ENCODE data around the gene CYS1. TPM values are rescaled to one million over a fixed set of nuclear protein-coding genes. Genes with fewer than 3 reads are reported as not detected.

Gene CYS1
- total RNA-seq, 1 donor from 2014 or later, result not detected

DNA sequence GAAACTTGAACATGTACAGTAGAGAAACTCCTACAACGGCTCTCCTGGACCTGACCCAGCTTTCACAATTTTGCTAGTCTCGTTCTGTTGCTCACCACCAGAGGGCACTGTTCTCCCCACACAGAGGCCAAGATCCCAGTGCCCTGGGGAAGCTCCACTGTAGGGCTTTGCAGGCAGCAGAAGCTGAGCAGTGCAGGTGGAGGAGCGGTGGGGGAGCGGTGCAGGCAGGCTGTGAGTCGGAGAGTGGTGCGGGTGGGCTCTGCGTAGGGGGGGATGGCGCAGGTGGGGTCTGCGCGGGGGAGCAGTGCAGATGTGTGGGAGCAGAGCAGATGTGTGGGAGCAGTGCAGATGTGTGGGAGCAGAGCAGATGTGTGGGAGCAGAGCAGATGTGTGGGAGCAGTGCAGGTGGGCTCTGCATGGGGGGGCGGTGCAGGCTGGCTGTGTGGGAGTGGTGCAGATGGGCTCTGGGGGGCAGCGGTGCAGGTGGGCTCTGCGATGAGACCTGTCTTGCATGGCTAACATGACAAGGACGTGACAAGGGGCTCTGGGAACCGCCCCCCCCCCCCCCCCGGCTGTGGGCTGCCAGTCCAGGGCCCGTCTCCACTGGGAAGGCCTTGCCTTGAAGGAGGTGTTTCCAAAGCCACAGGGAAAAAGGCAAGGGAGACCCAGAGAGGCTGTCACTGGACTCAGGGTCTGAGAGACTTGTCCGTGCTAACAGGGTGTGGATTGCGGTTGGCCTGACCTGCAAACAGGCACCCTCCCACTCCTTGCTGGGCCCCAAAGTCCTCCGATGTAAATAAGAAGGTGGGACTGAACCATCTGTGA, 7.3 kb downstream of the CYS1 start:
- peak; percentile 85 to 90 for DNase-seq (ENCODE audit: low read depth in 2 of 2)

GRCh38 chr2:10071595-10071994, 8.6 kb downstream of the CYS1 start:
- no peak for DNase-seq (ENCODE audit: low read depth in 2 of 2)

- DNase-seq (ENCODE audit: low read depth in 2 of 2), result no peak
Observed at GRCh38 chr2:10071176-10071575, 9.0 kb downstream of the CYS1 start.

- DNase-seq (ENCODE audit: low read depth in 2 of 2), result no peak
Observed at GRCh38 chr2:10067881-10068280, 12.3 kb downstream of the CYS1 start.

DNA sequence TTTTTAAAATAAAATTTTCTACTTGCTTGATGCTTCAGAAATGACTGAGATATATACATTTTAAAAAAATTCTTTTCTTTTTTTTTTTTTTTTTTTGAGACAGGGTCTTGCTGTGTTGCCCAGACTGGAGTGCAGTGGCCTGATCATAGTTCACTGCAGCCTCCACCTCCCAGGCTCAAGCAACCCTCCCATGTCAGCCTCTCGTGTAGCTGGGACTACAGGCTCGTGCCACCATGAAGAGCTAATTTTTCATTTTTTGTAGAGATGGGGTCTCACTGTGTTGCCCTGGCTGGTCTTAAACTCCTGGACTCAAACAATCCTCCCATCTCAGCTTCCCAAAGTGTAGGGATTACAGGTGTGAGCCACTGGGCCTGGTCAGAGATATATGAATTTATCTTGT, 12.9 kb downstream of the CYS1 start:
- no peak for DNase-seq (ENCODE audit: low read depth in 2 of 2)

- no peak for DNase-seq (ENCODE audit: low read depth in 2 of 2)
Observed at GRCh38 chr2:10065773-10066055, 14.5 kb downstream of the CYS1 start.

DNA sequence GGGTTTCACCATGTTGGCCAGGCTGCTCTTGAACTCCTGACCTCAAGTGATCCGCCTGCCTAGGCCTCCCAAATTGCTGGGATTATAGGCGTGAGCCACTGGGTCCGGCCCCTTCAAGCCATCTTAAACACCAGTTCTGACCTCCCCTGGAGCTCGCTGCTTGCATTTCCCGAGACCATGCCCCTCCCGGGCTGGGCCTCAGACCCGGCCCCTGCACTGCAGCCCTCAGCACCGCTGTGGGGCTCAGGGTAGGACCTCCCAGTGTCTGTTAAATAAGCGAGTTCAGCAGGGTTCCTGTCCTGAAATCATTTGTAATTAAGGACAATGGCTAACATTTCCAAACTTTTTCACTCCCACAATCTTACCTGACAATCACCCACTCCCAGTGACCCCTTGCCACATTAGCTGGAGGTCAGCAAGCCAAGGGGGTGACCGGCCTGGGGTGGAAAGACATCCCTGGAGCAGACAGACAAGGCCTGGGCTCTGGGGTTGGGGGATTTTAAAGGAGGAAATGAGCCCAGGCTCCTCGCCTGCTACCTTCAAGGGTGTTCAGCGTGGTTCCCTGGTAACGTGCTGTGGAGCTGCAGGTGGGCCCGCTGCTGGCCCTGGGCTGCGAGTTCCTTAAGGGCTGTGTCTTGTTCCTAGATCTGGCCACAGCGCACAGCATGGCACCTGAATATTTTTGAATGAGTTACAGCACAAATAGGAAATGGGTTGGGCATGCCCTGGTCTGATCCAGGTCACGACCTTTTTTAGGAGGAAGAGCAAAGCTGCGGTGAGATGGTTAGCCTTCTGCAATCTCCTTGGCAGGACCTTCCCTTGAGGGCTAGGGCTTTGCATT, 15.1 kb downstream of the CYS1 start:
- no peak for DNase-seq (ENCODE audit: low read depth in 2 of 2)

DNA sequence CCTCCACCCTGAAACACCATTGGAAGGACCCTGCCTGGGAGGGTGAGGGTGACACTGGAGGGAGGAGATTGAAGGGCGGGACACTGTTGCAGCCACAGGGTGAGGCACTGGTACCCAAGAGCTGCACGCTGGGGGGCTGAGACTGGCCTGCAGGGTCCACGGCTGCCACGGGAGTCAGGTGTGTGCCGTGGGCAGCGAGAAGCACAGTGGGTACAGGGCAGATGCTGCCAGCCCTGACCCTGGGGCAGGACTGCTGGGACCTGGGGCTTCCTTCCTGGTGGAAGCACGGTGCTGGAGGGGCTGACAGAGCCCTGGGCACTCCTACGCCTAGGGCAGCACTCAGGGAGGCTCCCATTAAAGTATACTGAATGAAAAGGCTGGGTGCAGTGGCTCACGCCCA, 16.6 kb downstream of the CYS1 start:
- no peak for DNase-seq (ENCODE audit: low read depth in 2 of 2)

GRCh38 chr2:10062931-10063365, 17.3 kb downstream of the CYS1 start:
- DNase-seq (ENCODE audit: low read depth in 2 of 2), result no peak

- no peak for DNase-seq (ENCODE audit: low read depth in 2 of 2)
Observed at GRCh38 chr2:10061221-10061925, 18.8 kb downstream of the CYS1 start.

DNA sequence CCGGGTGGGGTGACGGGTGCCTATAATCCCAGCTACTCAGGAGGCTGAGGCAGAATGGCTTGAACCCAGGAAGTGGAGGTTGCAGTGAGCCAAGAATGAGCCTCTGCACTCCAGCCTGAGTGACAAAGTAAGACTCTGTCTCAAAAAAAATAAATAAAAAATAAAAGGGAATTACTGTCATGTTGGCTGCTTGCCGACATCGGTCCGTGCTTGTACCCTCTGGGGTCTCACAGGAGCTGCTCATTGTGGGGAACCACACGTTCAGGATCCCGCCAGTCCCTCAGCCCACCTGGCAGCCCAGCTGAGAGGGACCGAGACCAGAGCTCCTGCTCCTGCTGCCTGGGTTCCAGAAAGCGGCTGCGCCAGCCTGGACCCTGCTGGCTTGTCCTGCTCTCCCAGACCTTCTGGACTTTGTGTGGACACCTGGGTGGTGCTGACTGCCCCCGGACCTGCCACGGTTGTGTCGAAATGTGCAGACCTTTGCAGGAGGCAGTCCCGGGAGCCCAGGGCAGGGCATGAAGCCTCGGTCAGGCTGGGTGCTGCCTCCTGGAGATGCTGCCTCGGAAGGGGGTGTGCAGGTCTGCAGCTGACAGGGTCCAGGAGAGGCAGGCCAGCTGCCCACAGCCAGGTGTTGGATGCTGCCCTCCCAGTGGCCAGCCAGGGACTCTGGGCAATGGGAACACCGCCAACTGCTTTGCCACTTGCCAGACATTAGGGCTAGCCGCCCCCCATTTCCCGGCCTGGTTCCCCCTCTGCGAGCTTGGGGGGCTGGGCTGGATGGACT, 20.5 kb downstream of the CYS1 start:
- DNase-seq (ENCODE audit: low read depth in 2 of 2), result no peak

DNA sequence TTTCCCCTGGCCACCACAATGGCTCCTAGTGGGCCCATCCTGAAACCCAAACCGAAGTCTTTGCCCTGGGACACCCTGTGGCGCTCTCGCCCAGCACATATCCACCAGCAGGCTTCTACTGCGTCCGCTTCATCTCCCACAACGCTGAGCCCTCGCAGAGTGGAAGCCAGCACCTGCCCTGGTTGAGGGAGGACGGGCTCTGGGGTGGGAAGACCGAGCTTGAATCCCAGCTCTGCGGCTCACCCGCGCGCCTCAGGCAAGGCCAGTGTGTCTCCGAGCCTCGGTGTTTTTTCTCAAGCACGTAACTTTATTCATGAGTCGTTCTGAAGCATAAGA, 21.2 kb downstream of the CYS1 start:
- no peak for DNase-seq (ENCODE audit: low read depth in 2 of 2)

DNA sequence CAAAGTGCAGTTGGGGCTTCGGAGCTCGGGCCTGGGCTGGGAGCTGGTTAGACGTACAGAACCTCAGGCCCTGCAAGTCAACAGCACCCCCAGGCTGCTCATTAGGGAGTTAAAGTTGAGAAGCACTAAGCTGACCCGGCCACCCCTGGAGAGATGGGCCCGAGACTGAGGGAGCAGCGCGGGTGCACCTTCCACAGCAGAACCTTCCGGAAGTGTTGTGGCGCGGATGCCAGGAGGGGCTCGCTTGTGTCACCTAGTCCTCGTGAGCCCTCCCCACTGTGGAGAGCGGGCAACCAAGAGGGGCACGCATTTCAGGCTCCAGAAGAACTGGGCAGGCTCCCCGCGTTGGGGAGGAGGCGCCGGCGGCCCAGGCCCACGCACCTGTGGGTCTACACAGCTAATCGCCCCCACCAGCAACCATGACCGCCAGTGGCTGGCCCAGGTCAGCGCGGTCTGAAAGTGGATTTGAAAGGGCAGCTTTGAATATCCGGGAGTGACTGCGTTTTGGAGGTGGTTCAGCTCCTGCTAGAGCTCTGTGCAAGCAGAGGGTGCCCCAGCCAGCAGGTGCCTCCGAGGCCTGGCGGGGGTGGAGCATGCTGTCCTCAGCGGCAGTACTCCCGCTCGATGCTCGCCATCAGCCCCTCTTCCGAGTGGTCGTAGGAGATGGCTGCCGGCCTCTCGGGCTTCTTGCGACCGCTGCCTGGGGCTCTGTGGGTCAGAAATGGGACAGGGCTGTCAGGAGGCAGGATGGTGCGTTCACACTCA, 21.8 kb downstream of the CYS1 start:
- no peak for DNase-seq (ENCODE audit: low read depth in 2 of 2)

- DNase-seq (ENCODE audit: low read depth in 2 of 2), result no peak
Observed at GRCh38 chr2:10057231-10058107, 22.7 kb downstream of the CYS1 start.

DNA sequence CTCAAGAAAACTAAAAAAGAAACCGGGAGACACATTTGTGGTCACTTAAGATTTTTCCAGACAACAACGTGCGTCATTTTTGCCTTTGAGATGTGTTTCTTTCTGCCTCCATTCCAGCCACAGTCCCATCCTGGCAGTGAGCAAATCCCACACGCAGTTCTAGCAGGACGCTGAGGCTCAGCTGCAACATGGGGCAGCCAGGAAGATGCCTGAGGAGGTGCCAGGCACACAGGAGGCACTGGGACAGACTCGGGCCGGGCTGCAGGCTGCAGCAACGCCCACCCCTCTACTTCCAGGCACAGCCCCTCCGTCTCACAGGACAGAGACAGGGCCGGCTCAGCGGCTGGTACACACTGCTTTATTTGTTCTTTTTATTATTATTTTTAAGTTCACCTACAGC, 23.8 kb downstream of the CYS1 start:
- no peak for DNase-seq (ENCODE audit: low read depth in 2 of 2)

DNA sequence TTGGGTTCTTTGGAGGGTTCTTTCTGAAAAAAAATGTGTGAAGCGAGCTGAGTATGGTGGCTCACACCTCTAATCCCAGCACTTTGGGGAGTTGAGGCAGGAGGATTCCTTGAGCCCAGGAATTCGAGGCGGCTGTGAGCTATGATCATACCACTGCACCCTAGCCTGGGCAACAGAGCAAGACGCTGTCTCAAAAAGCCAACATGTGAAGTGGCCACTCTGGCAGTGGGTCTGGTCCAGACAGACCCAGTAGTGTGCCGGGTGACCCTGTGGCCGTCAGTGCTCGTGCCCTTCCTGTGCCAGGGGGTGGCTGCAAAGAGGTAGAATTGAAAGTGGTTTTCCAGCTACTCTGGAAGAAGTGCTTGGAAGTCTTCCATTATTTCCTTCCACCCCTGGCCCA, 25.2 kb downstream of the CYS1 start:
- no peak for DNase-seq (ENCODE audit: low read depth in 2 of 2)

DNA sequence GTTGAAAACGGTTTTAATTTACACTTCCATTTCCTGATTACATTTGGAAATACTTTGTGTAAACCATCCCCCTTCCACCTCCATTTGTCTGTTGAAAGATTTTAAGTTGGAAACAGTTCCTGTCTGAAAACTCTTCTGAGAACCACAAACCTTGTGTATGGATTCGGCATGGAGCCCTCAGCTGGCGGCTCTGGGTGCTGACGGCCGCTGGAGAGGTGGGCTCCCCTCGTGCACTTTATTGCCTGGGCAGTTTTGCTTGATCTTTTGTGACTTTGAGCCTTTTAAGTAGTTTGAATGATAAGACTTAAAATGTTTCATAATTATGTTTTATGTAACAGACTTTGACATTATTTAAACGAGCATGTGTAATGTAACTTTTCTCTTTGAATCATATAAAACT, 25.8 kb downstream of the CYS1 start:
- DNase-seq (ENCODE audit: low read depth in 2 of 2), result no peak

DNA sequence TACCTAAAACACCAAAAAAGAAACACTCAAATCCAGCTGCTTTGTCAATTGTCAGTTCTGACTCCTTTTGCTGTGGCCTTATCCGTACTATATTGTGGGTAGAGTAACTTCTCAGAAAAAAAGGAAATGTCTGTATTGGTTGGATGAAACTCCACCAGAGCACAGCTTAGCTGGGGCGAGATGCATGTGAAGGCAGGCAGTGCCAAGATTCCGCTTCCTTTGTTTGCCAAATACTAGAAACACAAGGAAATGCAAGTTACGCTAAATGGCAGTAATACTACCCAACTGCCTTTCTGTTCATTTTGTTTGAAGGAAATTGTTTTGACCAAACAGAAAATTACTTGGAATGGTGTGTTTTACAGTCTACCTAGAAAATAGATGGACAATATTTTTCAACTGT, 26.9 kb downstream of the CYS1 start:
- DNase-seq (ENCODE audit: low read depth in 2 of 2), result peak in 1 of 2 donors; percentile 51

DNA sequence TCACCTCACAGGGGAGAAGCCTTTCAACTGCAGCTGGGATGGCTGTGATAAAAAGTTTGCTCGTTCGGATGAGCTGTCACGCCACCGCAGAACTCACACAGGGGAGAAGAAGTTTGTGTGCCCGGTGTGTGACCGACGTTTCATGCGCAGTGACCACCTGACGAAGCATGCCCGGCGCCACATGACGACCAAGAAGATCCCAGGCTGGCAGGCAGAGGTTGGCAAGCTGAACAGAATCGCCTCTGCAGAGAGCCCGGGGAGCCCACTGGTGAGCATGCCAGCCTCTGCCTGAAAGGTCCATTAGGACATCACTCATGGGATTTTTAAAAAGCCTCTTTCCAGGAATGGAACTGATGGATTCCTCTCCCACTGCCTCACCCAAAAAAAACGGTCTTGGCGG, 28.0 kb downstream of the CYS1 start:
- DNase-seq (ENCODE audit: low read depth in 2 of 2), result no peak
